ENCODE data around the gene SLA2. TPM values are rescaled to one million over a fixed set of nuclear protein-coding genes. Genes with fewer than 3 reads are reported as not detected.
A peak's percentile ranks its signal among the peaks of the same experiment; 100 is the strongest.

SLA2 gene
- total and polyA plus RNA-seq, 2 of the 8 experiments (the other 6 are each of a cell fraction or from before 2014, with no cell fraction given): 0.18 TPM; not detected in 1

GRCh38 chr20:36576081-36576445 lies 69.9 kb downstream of the SLA2 start:
- Histone ChIP-seq H3K23ac (ENCODE audit: insufficient read length) (no peak overlapping the region), H4K91ac (replicated peaks; ENCODE audit: insufficient read length, low read length) (no peak overlapping the region), H2BK12ac (ENCODE audit: low read depth, low read length) (no peak overlapping the region), H3K36me3 (ENCODE audit: control insufficient read depth in 2 of 4, insufficient read depth in 4 of 4, low read length in 3 of 4) (peaks cover 4 to 24% (median 13%) of the 10 kb centered on the region in 4 experiments), H3K56ac (replicated peaks; ENCODE audit: insufficient read length, low read depth, low read length) (no peak overlapping the region), H2BK5ac (ENCODE audit: low read depth, low read length) (no peak overlapping the region), H3K27ac (ENCODE audit: low read depth, low read length) (no peak overlapping the region), H3K23me2 (ENCODE audit: low read depth, low read length) (peaks cover 17% of the 10 kb centered on the region), H3K4me2 (ENCODE audit: insufficient read depth in 1 of 2, low read depth in 2 of 2, low read length in 2 of 2) (peak overlapping the region in 1 of 2 experiments; percentile 99; a peak in 1 of 4 replicates), H4K5ac (ENCODE audit: insufficient read length, low read depth, low read length) (no peak overlapping the region), H3K27me3 (replicated peaks in 1 of 4; ENCODE audit: control insufficient read depth in 3 of 4, extremely low read depth in 1 of 4, insufficient read depth in 3 of 4, low read length in 3 of 4) (no peaks in the 10 kb centered on the region), H3K4ac (replicated peaks; ENCODE audit: insufficient read length, low read depth, low read length) (no peak overlapping the region), H3K4me3 (ENCODE audit: extremely low read depth in 1 of 4, insufficient read depth in 2 of 4, low read depth in 3 of 4, low read length in 4 of 4) (no peak overlapping the region), H3K4me1 (replicated peaks in 1 of 4; ENCODE audit: control insufficient read depth in 3 of 4, insufficient read depth in 4 of 4, low read length in 3 of 4) (peaks cover 11 to 26% (median 16%) of the 10 kb centered on the region in 4 experiments), H3K9ac (replicated peaks in 1 of 4; ENCODE audit: extremely low read depth in 1 of 4, low read depth in 3 of 4, low read length in 3 of 4) (no peak overlapping the region), H3K18ac (ENCODE audit: extremely low read depth, low read length) (no peak overlapping the region), H2BK15ac (ENCODE audit: low read length) (no peak overlapping the region), H3K79me2 (ENCODE audit: control insufficient read depth in 1 of 2, insufficient read depth in 2 of 2, low read length in 2 of 2) (peaks cover 16 to 50% of the 10 kb centered on the region in 2 experiments), H2AK5ac (ENCODE audit: low read depth, low read length) (no peak overlapping the region), H4K20me1 (replicated peaks in 1 of 2; ENCODE audit: control insufficient read depth in 1 of 2, insufficient read depth in 2 of 2, low read length in 2 of 2) (peaks cover 4% of the 10 kb centered on the region in 2 experiments), H2AFZ (ENCODE audit: low read length) (no peak overlapping the region), H2BK20ac (ENCODE audit: low read length) (no peak overlapping the region), H3K9me3 (ENCODE audit: insufficient read depth in 2 of 2, low read depth in 1 of 2, low read length in 1 of 2) (no peaks in the 10 kb centered on the region), H3K79me1 (ENCODE audit: low read depth, low read length) (peaks cover 7% of the 10 kb centered on the region), H3K14ac (ENCODE audit: insufficient read length) (no peak overlapping the region), H2BK120ac (replicated peaks; ENCODE audit: low read depth, low read length) (no peak overlapping the region), H4K8ac (ENCODE audit: extremely low read depth, insufficient read depth, low read length) (no peak overlapping the region)
- TF ChIP-seq SIX5 (IDR thresholded peaks at IDR 0.05; ENCODE audit: low read depth, low read length): no peak
- FAIRE-seq: no peak
- CTCF ChIA-PET (ENCODE audit: partially characterized antibody): interaction anchor here (0.7 to 18.0 kb wide), 7 partner anchors 13 to 70 kb away, joined by 3 to 202 read pairs (median 4); partner anchors contain the start of gene RAB5IF
- 91% methylated on average over 1 of the region's 1 CpG; no CpG with 5 or more reads in 1 of the 2 experiments for WGBS, 2 experiments (ENCODE audit: extremely low coverage in 1 of 2, insufficient coverage in 1 of 2, insufficient read length in 1 of 2, insufficient replicate concordance in 2 of 2, low coverage in 1 of 2, low lambda C conversion rate in 2 of 2, missing lambda C conversion rate in 1 of 2)
- DNase-seq (ENCODE audit: low read depth in 1 of 2, low spot score in 2 of 2): no peak
- POLR2A ChIA-PET (ENCODE audit: partially characterized antibody): interaction anchor here (0.6 to 17.6 kb wide), 9 partner anchors 9 to 288 kb away, joined by 3 to 388 read pairs (median 3); partner anchors contain the start of gene RAB5IF
